ENCODE data around the gene DAND5. TPM values are rescaled to one million over a fixed set of nuclear protein-coding genes. Genes with fewer than 3 reads are reported as not detected.
A peak's percentile ranks its signal among the peaks of the same experiment; 100 is the strongest.

DAND5 gene
- polyA plus RNA-seq, 10 donors = 0.08 to 0.38 (median 0.14) TPM; not detected in 2

DNA sequence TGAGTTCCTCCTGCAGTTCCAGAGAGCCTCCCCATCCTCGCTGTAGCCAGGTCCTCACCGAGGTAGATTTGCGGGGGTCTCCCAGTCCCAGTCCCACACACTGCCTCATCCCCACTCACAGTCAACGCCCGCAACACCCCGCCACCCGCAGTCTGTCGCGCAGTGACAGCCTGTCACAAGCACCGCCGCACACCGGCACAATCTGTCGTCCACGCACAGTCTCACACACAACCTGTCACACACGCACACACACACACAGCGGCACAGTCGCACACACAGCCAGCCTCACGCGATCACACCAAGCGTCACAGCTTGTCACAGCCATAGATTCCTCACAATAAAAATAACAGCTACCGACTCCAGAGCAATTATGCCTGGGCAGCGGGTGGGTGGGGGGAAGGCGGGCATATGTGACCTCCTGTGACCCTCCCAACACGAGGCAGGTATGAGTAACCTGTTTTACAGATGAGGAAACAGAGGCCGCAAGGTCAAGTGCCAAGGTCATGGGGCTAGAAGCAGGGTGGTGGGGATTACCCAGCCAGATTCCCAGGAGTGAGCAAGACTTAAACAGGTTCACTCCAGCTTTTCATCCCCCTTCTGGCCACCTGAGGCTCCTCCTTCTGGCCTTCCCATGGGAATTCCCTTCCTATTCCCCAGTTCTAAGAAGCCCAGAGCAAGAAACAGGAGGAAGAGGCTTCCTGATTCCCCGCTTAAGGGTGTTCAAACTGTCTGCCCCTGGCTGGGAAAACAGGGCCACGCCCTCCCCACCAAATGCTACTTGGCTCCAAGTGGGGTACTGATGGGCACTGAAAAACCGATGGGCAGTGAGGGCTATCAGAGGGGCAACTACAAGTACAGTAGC lies 39.8 kb downstream of the DAND5 start:
- peak in 1 of 3 donors; percentile 26 for DNase-seq

DNA sequence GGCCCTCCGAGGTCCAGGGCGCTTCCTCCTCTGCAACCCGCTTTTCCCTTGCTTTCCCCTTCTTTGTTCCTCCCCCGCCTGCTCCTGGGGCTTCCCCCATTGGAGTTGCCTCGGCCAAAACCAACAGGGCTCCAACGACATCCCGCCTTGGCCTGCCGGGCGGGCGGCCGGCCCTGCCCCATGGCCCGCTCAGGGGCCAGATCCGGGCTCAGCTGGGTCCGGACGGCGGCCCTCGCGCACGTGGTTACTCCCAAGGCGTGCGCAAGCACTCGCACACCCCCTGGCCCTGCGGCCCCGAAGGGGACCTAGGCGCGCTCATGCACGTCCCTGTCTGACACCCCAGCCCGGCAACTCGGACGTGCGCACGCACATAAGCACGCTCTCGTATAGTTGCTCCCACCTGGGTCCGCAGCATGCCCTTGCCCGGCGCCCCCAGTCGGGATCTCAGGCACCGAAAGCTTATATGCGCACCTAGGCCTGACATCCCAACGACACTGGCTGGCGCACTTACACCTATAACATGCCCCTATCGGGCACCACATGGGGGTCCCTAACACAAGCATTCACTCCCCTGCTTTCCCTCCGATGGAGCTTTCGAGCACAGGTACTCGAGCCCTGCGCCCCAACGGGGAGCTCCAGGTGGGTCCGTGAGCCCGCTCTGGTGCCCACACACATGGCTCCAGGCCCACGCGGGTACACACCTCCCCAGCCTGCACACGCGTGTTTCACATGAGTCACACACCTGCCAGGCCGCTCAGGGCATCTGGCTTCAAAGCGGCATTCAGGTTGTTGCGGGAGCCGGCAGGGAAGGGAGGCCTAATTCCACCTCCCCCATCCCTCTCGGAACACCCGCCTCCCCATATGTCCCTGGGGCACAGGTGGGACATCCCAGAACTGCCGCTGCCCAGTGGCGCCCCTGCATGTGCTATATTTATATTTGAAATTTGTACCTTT lies 40.9 kb downstream of the DAND5 start:
- DNase-seq = peak in 1 of 3 donors; percentile 73

DNA sequence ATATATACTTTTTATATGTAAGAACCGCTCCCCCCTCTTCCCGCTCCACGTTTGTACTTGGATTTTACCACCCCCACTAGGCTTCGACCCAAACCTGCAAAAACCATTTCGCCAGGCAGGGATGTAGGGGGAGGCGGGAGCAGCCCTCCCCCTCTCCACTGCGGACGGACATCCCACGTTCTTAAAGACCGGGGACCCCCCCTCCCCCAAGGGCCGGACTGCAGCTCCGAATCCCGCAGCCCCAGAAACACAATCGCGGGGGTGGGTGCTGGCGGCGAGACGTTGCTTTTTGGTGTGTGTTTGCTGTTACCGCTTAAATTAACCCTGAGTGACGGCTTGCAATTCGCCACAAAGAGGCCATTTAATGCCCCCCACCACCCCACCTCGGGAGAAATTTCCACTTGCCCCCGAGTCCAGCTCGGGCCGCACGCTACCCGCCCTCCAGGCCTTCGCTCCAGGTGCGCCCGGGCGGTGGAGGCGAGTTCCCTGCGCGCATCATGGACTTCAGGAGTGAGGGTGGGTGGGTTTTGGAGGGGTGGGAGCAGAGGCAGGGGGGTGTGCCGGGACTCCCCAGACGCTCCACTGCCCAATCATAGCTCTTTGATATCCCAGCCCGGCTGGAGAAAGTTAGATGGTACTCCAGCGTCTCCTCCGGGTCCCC lies 41.7 kb downstream of the DAND5 start:
- DNase-seq = peak in 1 of 3 donors; percentile 76

DNA sequence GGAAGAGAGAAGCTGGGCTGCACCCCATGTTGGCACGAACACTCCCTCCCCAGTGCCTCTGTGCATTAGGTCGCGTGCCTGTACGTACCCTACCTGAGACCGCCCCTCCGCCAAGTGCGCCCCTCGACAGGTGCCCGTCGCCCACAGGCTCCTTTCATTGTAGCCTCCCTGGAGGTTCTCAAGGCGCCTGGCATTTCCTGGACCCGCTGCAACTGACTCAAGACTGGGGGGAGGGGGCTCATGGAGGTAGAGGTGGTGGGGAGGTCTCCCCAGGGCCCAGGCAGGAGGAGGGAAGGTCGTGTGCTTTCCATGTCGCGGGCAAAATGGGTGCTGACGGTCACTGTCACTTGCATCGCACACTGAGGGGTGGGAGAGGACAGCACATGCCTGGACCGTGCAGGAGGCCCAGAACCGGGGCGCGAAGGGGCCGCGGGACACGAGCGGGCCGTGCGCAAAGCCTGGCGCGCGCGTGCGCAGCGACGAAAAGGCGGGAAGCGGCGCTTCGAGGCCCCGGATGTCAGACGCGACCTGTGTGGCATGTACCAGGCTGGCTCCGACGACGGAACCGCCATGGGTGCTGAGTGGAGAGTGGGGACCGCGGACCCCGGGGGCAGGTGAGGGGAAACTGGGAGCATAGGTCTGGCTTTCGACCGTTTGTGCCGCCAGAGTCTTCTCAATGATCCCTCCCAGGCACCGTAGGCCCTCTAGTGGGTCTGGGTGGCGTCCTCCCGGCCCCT lies 42.4 kb downstream of the DAND5 start:
- DNase-seq = peak in 1 of 3 donors; percentile 64

GRCh38 chr19:13012390-13012689 lies 43.0 kb downstream of the DAND5 start:
- no peak for DNase-seq

- DNase-seq = peak in 1 of 3 donors; percentile 79
Measured at GRCh38 chr19:13012690-13013608, 43.6 kb downstream of the DAND5 start.

DNA sequence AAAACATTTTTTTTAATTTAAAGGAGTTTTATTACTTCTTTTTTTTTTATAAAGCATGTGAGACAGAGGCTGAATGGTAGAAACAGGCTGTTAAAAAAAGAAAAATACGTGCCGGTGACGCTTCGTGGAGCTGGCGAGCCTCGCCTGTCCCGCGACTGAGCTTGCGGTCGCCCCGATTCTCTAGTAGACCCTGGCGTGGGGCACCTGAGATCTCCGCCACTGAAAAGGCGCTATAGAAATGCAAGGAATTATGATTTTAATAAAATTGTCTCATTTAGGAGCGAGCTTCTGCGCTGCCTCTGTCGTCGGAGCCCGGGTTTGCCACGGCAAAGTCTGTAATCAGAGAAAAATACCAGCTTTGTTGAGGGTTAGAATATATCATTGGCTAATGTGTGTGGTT lies 44.3 kb downstream of the DAND5 start:
- DNase-seq = no peak

- peak in 1 of 3 donors; percentile 57 for DNase-seq
Measured at GRCh38 chr19:13014101-13014920, 44.9 kb downstream of the DAND5 start.

GRCh38 chr19:13014921-13015280 lies 45.5 kb downstream of the DAND5 start:
- peak in 1 of 3 donors; percentile 43 for DNase-seq

DNA sequence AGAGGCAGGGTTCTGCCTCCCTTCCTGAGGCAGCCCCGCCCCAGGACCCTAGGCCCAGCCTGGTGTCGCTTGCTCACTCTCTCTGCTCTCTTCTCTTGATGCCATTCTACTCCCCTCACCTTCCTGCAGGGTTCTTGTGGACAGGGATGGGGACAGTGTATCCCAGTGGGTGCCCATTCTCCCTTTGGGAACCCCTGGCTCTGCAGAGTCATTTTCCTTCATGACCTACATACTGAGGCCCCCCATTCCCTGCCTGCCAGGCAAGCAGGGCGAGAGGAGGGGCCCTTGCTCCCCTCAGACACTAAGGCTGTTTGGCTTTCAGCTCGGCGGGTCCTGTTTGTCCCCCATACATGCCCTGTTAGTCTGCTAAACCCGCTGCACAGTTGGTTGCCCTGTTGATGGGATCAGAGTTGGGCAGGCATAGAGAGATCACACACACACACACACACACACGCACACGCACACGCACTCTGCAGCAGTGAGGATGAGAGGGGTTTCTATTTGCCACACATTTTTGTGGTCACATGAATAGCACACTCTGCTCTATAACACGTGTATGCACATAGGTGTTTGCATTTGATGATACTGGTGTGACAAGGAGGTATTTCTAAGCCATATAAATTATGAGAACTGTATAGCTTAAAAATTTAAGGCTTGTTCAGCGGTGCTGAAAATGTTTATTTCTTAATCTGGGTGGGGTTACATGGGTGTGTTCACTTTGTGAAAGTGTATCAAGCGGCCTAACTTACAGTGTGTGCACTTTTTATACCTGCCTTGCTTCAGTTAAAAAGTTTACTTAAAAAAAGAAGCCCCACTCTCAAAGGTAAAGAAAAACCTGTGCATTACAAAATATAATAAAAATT lies 46.2 kb downstream of the DAND5 start:
- DNase-seq = peak in 1 of 3 donors; percentile 71

DNA sequence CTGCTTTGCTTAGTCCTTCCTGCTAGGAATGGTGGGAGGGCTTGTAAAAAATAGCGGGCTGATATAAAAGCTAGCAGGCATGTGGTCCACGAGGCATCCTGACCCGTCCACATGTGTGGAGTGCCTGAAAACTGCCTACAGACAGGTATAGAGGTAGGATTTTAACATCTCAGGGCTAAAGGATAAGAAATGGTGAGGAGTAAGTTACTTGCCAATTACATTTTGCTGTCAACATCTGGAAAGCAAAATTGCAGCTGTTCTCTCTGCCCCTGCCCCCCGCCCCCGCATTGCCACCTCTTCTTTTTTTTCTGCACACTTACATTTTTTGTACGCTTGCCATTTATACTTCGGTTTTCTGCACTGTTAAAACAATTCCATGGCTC lies 46.9 kb downstream of the DAND5 start:
- DNase-seq = no peak

DNA sequence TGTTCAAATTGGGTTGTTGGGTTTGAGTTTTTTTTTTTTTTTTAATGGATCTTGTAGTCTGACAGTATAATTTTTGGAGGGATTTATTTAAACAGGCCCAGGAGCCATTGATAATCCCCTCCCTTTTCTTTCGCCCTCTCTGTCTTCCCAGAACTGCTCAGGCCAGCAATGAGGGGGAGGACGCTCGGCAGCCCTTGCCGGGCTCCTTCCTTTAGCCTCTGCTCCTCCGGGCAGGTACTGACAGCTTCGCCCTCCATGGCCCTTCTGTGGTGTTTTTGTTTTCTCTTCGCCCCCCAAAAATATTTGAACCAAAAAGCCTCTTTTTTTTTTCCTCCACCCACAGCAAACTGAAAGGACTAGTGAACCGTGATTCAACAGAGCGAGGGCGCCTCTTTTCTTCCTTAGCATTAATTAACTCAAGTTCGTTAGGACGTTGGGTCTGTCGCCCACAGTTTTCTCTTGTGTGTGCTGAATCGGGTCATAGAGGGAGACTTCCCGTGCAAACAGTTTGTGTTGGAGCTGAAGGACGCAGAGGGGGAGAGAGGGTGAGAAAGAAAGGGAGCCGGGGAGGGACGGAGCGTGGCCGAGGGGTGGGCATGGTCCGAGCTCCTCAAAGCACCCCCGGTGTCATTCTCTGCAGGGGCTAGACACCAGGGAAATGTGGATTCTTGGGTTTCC lies 47.4 kb downstream of the DAND5 start:
- DNase-seq = no peak

DNA sequence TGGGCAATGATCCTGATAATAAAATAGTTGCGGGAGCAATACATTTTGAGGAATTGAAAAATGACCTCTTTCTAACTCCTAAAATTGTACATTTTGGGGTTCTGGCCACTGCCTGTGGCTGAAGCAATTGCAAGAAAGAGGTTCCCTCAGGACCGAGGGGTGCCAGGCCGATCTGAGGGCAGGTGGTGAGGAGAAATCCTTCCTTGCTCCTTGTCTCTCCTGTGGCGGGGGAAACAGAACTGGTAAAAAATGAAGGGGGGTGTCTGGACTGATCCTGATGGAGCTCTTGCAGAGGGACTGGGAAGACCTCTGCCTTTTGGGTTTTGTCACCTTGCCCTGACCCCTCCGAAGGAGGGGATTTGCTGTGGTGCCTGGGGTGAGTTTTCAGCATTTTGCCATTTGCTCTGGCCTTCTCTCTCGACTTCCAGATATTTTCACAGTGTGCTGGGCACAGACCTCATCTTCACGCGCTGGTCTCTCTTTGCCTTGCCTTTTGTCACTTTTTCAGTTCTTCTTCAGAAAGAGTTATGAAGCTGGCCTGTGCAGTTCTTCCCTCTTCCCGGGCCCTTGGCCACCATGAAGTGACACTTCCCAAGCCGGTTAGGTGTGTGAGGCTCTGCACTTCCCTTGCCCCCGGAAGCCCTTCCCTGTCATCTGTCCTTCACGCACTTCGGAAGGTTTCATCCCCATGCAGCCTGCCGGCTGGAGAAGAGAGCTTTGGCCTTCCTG lies 48.1 kb downstream of the DAND5 start:
- peak in 1 of 3 donors; percentile 61 for DNase-seq

DNA sequence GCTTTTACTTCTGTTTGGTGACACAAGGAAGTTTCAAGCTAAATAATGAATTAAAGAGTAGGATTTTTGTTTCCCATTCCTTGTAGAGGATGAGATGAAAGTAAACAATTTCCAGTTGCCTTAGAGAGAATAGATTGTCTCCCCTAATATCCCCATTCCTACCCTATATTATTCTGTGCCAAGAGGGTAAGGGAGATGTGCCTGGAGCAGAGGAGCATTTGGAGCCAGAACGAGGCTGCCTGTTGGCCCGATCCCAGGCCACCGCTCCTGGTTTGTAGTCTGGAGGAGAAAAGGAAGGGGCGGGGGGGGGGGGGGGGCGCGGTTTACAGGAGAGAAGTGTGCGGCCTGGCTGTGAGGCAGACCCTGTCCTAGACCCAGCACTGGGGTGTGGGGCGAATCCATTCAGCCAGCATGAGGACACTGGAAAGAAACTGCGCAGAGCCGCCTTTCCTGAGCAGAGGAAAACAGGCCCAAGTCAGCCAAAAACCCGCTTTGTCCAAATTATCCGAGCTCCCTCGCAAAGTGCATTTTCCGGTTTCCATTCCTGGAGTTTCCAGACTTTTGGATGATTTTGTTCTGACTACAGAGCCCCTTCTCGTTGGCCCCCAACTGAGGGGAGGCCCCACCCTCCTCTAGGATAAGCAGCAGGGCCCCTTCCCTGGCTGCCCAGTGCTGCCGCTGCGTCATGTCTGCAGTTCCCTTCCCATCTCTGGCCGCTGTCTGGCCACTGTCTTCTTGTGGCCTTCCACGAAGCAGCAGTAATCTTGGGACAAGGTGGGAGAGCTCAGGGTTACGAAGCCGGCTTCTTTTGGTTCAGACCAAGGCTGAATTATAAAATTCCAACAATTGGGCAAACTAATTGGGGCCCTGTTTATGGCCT lies 48.9 kb downstream of the DAND5 start:
- DNase-seq = peak in 1 of 3 donors; percentile 89

DNA sequence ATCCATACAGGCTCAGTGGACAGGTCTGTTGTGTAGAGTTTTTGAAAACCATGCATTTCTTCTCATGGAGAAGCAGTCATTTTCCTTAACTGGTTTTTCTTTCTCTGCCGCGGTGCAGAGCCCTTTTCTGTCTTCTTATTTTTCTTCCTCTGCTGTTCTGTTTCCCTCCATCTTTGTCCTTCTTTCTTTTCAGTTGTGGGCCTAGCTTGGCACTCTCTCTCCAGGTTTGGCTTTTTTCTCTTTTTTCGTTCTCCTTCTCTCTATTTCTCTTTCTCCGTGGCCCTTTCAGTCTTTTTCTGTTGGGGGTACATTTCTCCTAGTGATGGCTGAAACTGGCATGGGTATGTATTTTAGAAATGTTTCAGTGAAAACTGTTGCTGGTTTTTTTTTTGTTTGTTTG lies 50.0 kb downstream of the DAND5 start:
- peak in 1 of 3 donors; percentile 41 for DNase-seq

DNA sequence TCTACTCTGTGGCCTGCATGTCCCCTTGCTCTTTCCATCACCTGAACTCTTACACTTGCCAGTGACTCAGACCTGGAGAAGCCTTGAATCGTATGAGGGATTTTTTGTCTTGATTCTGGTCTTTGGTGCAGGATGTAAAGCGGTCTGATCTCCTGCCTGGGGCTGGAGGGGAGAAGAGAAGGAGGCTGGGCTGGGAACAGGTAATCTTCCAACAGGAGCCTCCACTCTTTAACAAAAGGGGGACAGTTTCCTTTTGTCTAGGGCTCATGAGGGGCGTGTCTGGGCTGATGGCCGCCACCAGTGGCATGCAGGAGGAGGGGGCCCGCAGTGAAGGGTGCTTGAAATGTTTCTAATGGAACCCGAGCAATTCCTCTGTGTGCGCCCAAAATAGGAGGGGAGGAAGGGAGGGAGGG lies 50.6 kb downstream of the DAND5 start:
- peak in 1 of 3 donors; percentile 29 for DNase-seq
